ENCODE data around the gene WAC. TPM values are rescaled to one million over a fixed set of nuclear protein-coding genes. Genes with fewer than 3 reads are reported as not detected.
A peak's percentile ranks its signal among the peaks of the same experiment; 100 is the strongest.
"Not testable (repeated sequence)": the region's sequence is repeated elsewhere in the genome, so short reads cannot be mapped to it uniquely, and the experiment has no call there.

WAC gene
- polyA plus RNA-seq, 6 donors from 2014 or later: 67.8 to 162 (median 139) TPM

- Mint-ChIP-seq H3K4me3 (no peak overlapping the region), H3K9me3 (peaks cover 3 to 27% (median 16%) of the 10 kb centered on the region in 7 donors), H3K27me3 (peaks cover 17 to 31% (median 29%) of the 10 kb centered on the region in 3 donors), H3K27ac (no peak overlapping the region), H3K36me3 (peaks cover 0 to 5% of the 10 kb centered on the region in 2 donors), H3K4me1 (no peaks in the 10 kb centered on the region)
- no peak for ATAC-seq (ENCODE audit: low read depth in 2 of 2)
- no peak for DNase-seq
These were observed 104.4 kb downstream of the WAC start for GRCh38 chr10:28637346-28637745.

- H3K9me3 Mint-ChIP-seq: peaks cover 3 to 27% (median 16%) of the 10 kb centered on the region in 7 donors
- H3K4me3 Mint-ChIP-seq: no peak overlapping the region
- DNase-seq: no peak
- H3K27me3 Mint-ChIP-seq: peaks cover 15 to 35% (median 29%) of the 10 kb centered on the region in 3 donors
- H3K4me1 Mint-ChIP-seq: no peaks in the 10 kb centered on the region
- H3K27ac Mint-ChIP-seq: no peak overlapping the region
- peaks cover 0 to 5% of the 10 kb centered on the region in 2 donors for H3K36me3 Mint-ChIP-seq
- no peak for ATAC-seq (ENCODE audit: low read depth in 2 of 2)
These were observed 105.5 kb downstream of the WAC start for GRCh38 chr10:28638392-28638791.

GRCh38 chr10:28640551-28640950 is 107.6 kb downstream of the WAC start:
- Mint-ChIP-seq H3K27ac (no peak overlapping the region), H3K4me1 (no peaks in the 10 kb centered on the region)

GRCh38 chr10:28644647-28645046 is 111.7 kb downstream of the WAC start:
- H3K27me3 Mint-ChIP-seq: peaks cover 11 to 16% (median 13%) of the 10 kb centered on the region in 3 donors
- H3K4me3 Mint-ChIP-seq: no peak overlapping the region
- ATAC-seq (ENCODE audit: low read depth in 2 of 2) (no peak), DNase-seq (no peak)
- H3K4me1 Mint-ChIP-seq: no peaks in the 10 kb centered on the region
- H3K27ac Mint-ChIP-seq: no peak overlapping the region
- H3K9me3 Mint-ChIP-seq: peaks cover 0 to 14% (median 3%) of the 10 kb centered on the region in 7 donors
- no peaks in the 10 kb centered on the region for H3K36me3 Mint-ChIP-seq

More at GRCh38 chr10:28640551-28640950, 107.6 kb downstream of the WAC start:
- DNase-seq: no peak
- peaks cover 3 to 27% (median 16%) of the 10 kb centered on the region in 7 donors for H3K9me3 Mint-ChIP-seq
- no peak for ATAC-seq (ENCODE audit: low read depth in 2 of 2)
- peaks cover 0 to 5% of the 10 kb centered on the region in 2 donors for H3K36me3 Mint-ChIP-seq
- H3K27me3 Mint-ChIP-seq: peaks cover 10 to 23% (median 21%) of the 10 kb centered on the region in 3 donors
- H3K4me3 Mint-ChIP-seq: no peak overlapping the region

GRCh38 chr10:28652106-28652505 is 119.2 kb downstream of the WAC start:
- DNase-seq (no peak), ATAC-seq (ENCODE audit: low read depth in 2 of 2) (no peak)
- peaks cover 20 to 23% (median 21%) of the 10 kb centered on the region in 3 donors for H3K27me3 Mint-ChIP-seq
- H3K27ac Mint-ChIP-seq: no peak overlapping the region
- H3K36me3 Mint-ChIP-seq: peaks cover 0 to 7% of the 10 kb centered on the region in 2 donors
- peaks cover 0 to 7% (median 0%) of the 10 kb centered on the region in 7 donors for H3K9me3 Mint-ChIP-seq
- H3K4me3 Mint-ChIP-seq: no peak overlapping the region
- no peaks in the 10 kb centered on the region for H3K4me1 Mint-ChIP-seq

- Mint-ChIP-seq H3K4me3 (no peak overlapping the region), H3K27me3 (peaks cover 20 to 23% (median 22%) of the 10 kb centered on the region in 3 donors), H3K27ac (no peak overlapping the region), H3K4me1 (no peaks in the 10 kb centered on the region), H3K36me3 (peaks cover 0 to 7% of the 10 kb centered on the region in 2 donors), H3K9me3 (peaks cover 0 to 7% (median 0%) of the 10 kb centered on the region in 7 donors)
- no peak for ATAC-seq (ENCODE audit: low read depth in 2 of 2)
- no peak for DNase-seq
These were observed 119.8 kb downstream of the WAC start for GRCh38 chr10:28652703-28653102.

- not testable (repeated sequence) for H3K4me1 Mint-ChIP-seq; H3K27ac Mint-ChIP-seq; DNase-seq; ATAC-seq (ENCODE audit: low read depth in 2 of 2); H3K36me3 Mint-ChIP-seq; H3K4me3 Mint-ChIP-seq; H3K9me3 Mint-ChIP-seq
- H3K27me3 Mint-ChIP-seq: peaks cover 22 to 37% (median 28%) of the 10 kb centered on the region in 3 donors
These were observed 125.9 kb downstream of the WAC start for GRCh38 chr10:28658824-28659223.

GRCh38 chr10:28661035-28661434 is 128.1 kb downstream of the WAC start:
- no peak for DNase-seq
- Mint-ChIP-seq H3K4me3 (no peak overlapping the region), H3K27me3 (peaks cover 20 to 47% (median 34%) of the 10 kb centered on the region in 3 donors), H3K27ac (no peak overlapping the region), H3K9me3 (no peaks in the 10 kb centered on the region), H3K36me3 (no peaks in the 10 kb centered on the region), H3K4me1 (no peaks in the 10 kb centered on the region)
- ATAC-seq (ENCODE audit: low read depth in 2 of 2): no peak

- Mint-ChIP-seq H3K4me3 (no peak overlapping the region), H3K27me3 (peaks cover 45 to 66% (median 61%) of the 10 kb centered on the region in 3 donors), H3K4me1 (peaks cover 5 to 9% (median 9%) of the 10 kb centered on the region in 3 donors), H3K9me3 (no peaks in the 10 kb centered on the region), H3K27ac (no peak overlapping the region), H3K36me3 (peaks cover 0 to 8% of the 10 kb centered on the region in 2 donors)
- DNase-seq: peak; percentile 50
- peak; percentile 59 to 79 for ATAC-seq (ENCODE audit: low read depth in 2 of 2)
These were observed 130.9 kb downstream of the WAC start for GRCh38 chr10:28663576-28664368.

GRCh38 chr10:28664369-28664740 is 131.4 kb downstream of the WAC start:
- H3K9me3 Mint-ChIP-seq: no peaks in the 10 kb centered on the region
- DNase-seq: no peak
- H3K4me3 Mint-ChIP-seq: no peak overlapping the region
- H3K27me3 Mint-ChIP-seq: peaks cover 51 to 72% (median 67%) of the 10 kb centered on the region in 3 donors
- H3K4me1 Mint-ChIP-seq: peaks cover 8 to 15% (median 15%) of the 10 kb centered on the region in 3 donors
- no peak for ATAC-seq (ENCODE audit: low read depth in 2 of 2)
- H3K27ac Mint-ChIP-seq: no peak overlapping the region
- H3K36me3 Mint-ChIP-seq: peaks cover 2 to 8% of the 10 kb centered on the region in 2 donors

- no peak for ATAC-seq (ENCODE audit: low read depth in 2 of 2)
- H3K36me3 Mint-ChIP-seq: peaks cover 4 to 8% of the 10 kb centered on the region in 2 donors
- peak overlapping the region in 2 of 8 donors; percentile 16 to 65 for H3K4me3 Mint-ChIP-seq
- no peaks in the 10 kb centered on the region for H3K9me3 Mint-ChIP-seq
- H3K4me1 Mint-ChIP-seq: peaks cover 8 to 17% (median 16%) of the 10 kb centered on the region in 3 donors
- DNase-seq: no peak
- peaks cover 59 to 86% (median 72%) of the 10 kb centered on the region in 3 donors for H3K27me3 Mint-ChIP-seq
- no peak overlapping the region for H3K27ac Mint-ChIP-seq
These were observed 134.0 kb downstream of the WAC start for GRCh38 chr10:28666751-28667467.

- Mint-ChIP-seq H3K4me3 (peak overlapping the region; percentile 13 to 92 (median 81)), H3K9me3 (no peaks in the 10 kb centered on the region), H3K4me1 (peaks cover 8 to 17% (median 16%) of the 10 kb centered on the region in 3 donors), H3K27me3 (peaks cover 66 to 89% (median 74%) of the 10 kb centered on the region in 3 donors), H3K36me3 (peaks cover 4 to 8% of the 10 kb centered on the region in 2 donors), H3K27ac (peak overlapping the region in 3 of 6 donors; percentile 48 to 80 (median 50))
- DNase-seq: peak; percentile 47
- ATAC-seq (ENCODE audit: low read depth in 2 of 2): peak; percentile 82 to 93
These were observed 135.7 kb downstream of the WAC start for GRCh38 chr10:28668363-28669226.

All from naive B cell (primary cell).